GF-D8 (cell line): ENCODE results near the gene FER.
"Not testable (repeated sequence)": the region's sequence is repeated elsewhere in the genome, so short reads cannot be mapped to it uniquely, and the experiment has no call there.

Source experiments
- DNase-seq: peaks from one replicate; lab custom pipeline; 2025; lab: John Stamatoyannopoulos, UW

Gene FER

GRCh38 chr5:108747111-108747773, 455 bp upstream of the FER start:
- no peak for DNase-seq

GRCh38 chr5:108748401-108749127, 867 bp downstream of the FER start:
- peak; percentile 1 for DNase-seq

DNA sequence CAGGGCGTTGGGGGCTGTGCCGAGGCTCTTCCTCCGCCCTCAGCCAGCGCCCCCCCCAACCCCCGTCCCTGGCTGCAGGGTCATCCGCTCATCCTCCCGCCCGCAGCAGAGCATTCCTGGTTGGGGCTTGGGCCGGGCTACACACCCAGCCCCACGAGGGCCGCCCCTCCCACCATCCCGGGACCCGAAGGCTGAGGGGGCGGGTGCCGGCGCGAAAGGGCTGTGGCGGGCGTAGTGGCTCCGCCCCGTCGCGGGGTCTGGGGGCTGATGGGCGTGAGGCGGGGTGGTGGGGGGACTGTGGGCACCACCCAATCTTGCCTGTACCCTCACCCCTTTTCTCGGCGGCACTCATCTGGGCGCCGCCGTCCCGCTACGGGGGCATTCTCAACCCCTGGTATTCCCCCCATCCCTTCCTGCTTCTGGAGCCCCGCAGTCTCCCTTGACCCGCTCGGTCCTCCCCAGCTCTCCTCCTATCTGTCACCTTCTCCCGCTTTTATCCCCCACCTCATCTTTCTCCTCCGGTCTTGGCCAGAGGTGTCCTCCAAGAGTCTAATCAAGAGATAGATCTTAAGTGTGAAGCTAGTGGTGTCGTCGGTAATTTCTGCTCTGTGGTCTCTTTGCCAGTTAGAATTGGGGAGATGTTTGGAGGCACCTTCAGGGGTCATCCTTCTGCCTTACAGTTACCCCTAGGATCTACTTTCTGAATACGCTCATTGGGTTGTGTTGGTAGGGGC, 1.6 kb downstream of the FER start:
- DNase-seq: no peak

- DNase-seq: no peak
Observed at GRCh38 chr5:108753331-108753730, 5.6 kb downstream of the FER start.

GRCh38 chr5:108753877-108754276, 6.2 kb downstream of the FER start:
- DNase-seq: no peak

GRCh38 chr5:108760512-108760911, 12.8 kb downstream of the FER start:
- no peak for DNase-seq

DNA sequence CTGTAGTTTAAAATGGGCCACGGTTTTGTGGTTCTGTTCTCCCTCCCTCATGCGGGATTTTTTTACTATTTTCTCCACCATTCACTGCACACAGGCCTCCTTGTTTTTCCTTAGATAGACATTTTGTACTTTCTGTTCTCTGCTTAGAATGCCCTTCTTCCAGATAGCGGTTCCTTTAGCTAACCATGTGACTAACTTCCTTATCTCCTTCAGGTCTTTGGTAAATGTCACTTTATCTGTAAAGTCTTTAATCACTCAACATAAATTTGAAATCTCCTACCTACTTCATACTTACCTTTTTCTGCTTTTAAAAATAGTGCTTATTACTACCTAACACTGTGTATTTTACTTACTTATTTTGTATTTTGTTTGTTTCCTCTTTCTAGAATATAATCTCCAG, 15.0 kb downstream of the FER start:
- DNase-seq: no peak

DNA sequence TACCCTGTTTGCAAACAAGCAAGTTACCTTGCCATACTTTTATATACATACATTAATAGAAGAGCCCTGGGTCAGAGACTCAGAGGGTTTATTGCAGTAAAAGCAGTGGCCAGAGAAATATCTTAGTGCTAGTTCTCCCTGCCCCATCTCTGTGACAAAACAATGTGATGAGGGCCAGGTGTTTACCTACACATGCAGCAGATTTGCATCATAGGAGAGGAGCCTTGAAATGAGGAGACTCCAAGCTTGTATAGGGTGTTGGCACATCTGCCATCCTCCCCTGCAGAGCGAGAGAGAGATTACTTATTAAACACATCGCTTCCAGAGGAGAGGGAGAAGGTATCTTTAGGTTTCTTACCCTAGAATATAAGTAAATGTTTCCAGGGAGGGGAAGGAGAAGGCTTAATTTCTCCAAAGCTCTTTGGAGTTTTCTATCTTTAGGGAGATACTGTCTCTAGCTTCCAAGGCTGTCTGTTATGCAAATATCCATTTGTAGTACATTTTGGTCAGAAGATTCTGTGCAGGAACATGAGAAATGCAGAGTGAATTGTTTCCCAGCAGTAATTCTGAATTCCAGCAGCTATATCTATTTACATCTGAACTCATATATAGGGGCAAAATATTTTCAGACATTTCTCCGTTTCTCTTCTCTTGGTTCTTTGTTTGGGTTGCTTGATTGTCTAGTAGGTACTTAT, 15.7 kb downstream of the FER start:
- DNase-seq: no peak

DNA sequence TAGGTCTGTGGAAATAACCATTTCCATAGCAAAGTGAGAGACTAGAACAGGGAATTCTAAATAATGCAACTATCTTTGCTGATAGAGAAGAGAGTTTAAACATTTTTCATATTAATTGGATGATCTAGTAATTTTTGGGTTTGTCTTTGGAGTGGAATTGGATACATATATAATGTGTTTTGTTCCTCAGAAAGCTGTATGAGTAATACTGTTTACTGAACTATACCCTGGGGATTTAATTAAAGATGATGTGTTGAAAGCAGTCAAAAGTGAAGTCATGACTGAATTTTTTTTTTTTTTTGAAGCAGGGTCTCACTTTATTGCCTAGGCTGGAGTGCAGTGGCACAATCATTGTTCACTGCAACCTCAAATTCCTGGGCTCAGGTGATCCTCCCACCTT, 17.9 kb downstream of the FER start:
- no peak for DNase-seq

DNA sequence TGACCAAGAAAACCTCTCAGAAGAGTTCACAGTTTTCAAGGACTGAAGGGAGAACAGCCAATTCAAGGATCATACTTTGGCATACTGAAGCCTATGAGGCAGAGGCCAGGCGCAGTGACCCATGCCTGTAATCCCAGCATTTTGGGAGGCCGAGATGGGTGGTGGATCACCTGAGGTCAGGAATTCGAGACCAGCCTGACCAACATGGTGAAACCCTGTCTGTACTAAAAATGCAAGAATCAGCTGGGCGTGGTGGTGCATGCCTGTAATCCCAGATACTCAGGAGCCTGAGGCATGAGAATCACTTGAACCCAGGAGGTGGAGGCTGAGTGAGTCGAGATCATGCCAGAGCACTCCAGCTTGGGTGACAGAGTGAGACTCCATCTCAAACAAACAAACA, 19.2 kb downstream of the FER start:
- DNase-seq: not testable (repeated sequence)

- DNase-seq: no peak
Observed at GRCh38 chr5:108769352-108769751, 21.7 kb downstream of the FER start.

- DNase-seq: no peak
Observed at GRCh38 chr5:108772626-108773025, 24.9 kb downstream of the FER start.

GRCh38 chr5:108773330-108773729, 25.6 kb downstream of the FER start:
- DNase-seq: no peak

- DNase-seq: not testable (repeated sequence)
Observed at GRCh38 chr5:108774079-108774478, 26.4 kb downstream of the FER start.

DNA sequence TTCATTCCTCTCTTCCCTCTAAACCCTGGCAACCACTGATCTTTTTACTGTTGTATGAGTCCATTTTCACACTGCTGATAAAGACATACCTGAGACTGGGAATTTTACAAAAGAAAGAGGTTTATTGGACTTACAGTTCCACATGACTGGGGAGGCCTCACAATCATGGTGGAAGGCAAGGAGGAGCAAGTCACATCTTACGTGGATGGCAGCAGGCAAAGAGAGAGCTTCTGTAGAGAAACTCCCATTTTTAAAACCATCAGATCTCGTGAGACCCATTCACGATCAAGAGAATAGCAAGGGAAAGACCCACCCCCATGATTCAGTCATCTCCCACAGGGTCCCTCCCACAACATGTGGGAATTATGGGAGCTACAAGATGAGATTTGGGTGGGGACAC, 29.9 kb downstream of the FER start:
- DNase-seq: not testable (repeated sequence)

DNA sequence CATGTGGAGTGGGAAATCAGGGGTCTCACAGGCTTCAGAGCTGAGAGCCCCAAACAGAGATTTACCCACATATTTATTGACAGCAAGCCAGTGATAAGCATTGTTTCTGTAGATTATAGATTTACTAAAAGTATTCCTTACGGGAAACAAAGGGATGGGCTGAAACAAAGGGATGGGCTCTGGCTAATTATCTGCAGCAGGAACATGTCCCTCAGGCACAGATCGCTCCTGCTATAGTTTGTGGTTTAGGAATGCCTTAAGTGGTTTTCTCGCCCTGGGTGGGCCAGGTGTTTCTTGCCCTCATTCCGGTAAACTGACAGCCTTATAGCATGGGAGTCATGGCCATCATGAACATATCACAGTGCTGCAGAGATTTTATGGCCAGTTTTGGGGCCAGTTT, 36.9 kb downstream of the FER start:
- DNase-seq: not testable (repeated sequence)

- no peak for DNase-seq
Observed at GRCh38 chr5:108786806-108787483, 39.2 kb downstream of the FER start.

GRCh38 chr5:108788142-108788541, 40.4 kb downstream of the FER start:
- DNase-seq: no peak

- no peak for DNase-seq
Observed at GRCh38 chr5:108793207-108793606, 45.5 kb downstream of the FER start.

- DNase-seq: not testable (repeated sequence)
Observed at GRCh38 chr5:108794349-108794748, 46.7 kb downstream of the FER start.

- DNase-seq: no peak
Observed at GRCh38 chr5:108797396-108797795, 49.7 kb downstream of the FER start.

DNA sequence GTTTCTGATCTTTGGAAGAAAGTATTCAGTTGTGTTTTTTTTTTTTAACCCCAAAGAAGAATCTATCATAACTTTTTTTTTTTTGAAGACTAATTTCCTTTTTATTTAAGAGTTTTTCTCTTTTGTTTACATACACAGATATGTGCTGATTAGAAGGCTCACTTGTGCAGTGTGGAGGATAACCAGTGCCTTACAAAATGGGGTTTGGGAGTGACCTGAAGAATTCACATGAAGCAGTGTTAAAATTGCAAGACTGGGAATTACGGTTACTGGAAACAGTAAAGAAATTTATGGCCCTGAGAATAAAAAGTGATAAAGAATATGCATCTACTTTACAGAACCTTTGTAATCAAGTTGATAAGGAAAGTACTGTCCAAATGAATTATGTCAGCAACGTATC, 50.3 kb downstream of the FER start:
- no peak for DNase-seq
